HL-60 (cell line): ENCODE data around the gene PANK2.
A peak's percentile ranks its signal among the peaks of the same experiment; 100 is the strongest.

Experiments used
- DNase-seq, 2 experiments: peaks; one replicate each; pipeline ENCODE4 v3.0.0-alpha.2; 2010 to 2020; ENCODE audit warnings: low read depth in 1 of 2, low spot score in 1 of 2
- H3K27ac ChIP-seq: fragments of 250-450 bp; sonication (Bioruptor Pico); replicated peaks from 2 replicates; pipeline ENCODE4 v1.5.1; 2020; ENCODE audit warnings: mild to moderate bottlenecking, moderate library complexity
- H3K27me3 ChIP-seq: fragments of 250-450 bp; sonication (Bioruptor Pico); 2 replicates; pipeline ENCODE4 v1.5.1; 2021; ENCODE audit warnings: mild to moderate bottlenecking, moderate library complexity; ENCODE audit not compliant: insufficient read depth, poor library complexity, severe bottlenecking
- H3K4me3 ChIP-seq: replicated peaks from 2 replicates; pipeline ENCODE4 v1.5.1; 2011; ENCODE audit warnings: mild to moderate bottlenecking, control low read depth, low read length; ENCODE audit not compliant: insufficient read depth
- CTCF ChIP-seq: IDR thresholded peaks from one replicate; pipeline ENCODE4 v1.5.1; 2011; ENCODE audit warnings: low read length, control low read depth, inconsistent platforms; ENCODE audit not compliant: insufficient read depth
- GABPA ChIP-seq: IDR thresholded peaks from 2 replicates; pipeline ENCODE4 v1.6.1; 2012; ENCODE audit warnings: low read depth
- POLR2AphosphoS5 ChIP-seq: IDR thresholded peaks from 2 replicates; pipeline ENCODE4 v1.6.1; 2012; ENCODE audit warnings: low read depth
- REST ChIP-seq: IDR thresholded peaks from 2 replicates; pipeline ENCODE4 v1.6.1; 2012; ENCODE audit warnings: low read depth; ENCODE audit not compliant: insufficient replicate concordance
- SPI1 ChIP-seq: IDR thresholded peaks from 2 replicates; pipeline ENCODE4 v1.6.1; 2012; ENCODE audit warnings: low read depth, mild to moderate bottlenecking, borderline replicate concordance

Gene PANK2

GRCh38 chr20:3930265-3931206 lies 41.3 kb downstream of the PANK2 start:
- no peak for DNase-seq
- no peaks in the 10 kb centered on the region for H3K27me3 ChIP-seq
- H3K27ac ChIP-seq = no peak overlapping the region
- no peak for TF ChIP-seq GABPA
- TF ChIP-seq SPI1 = no peak
- TF ChIP-seq POLR2AphosphoS5 = no peak; the same call in 1 of the 2 replicates
- no peak for TF ChIP-seq CTCF
- no peak for TF ChIP-seq REST
- H3K4me3 ChIP-seq = no peak overlapping the region

- no peaks in the 10 kb centered on the region for H3K27me3 ChIP-seq
- DNase-seq = no peak
- TF ChIP-seq CTCF (no peak), REST (no peak), POLR2AphosphoS5 (0 out of 2 replicates have a peak, but pooled peaks have one; percentile 11), SPI1 (no peak), GABPA (no peak)
- no peak overlapping the region for H3K4me3 ChIP-seq
- no peak overlapping the region for H3K27ac ChIP-seq
Measured at GRCh38 chr20:3931664-3932063, 42.5 kb downstream of the PANK2 start.

- DNase-seq = no peak
- H3K27me3 ChIP-seq = no peaks in the 10 kb centered on the region
- H3K4me3 ChIP-seq = no peak overlapping the region
- H3K27ac ChIP-seq = no peak overlapping the region
- TF ChIP-seq POLR2AphosphoS5 = 0 out of 2 replicates have a peak, but pooled peaks have one; percentile 14
- no peak for TF ChIP-seq CTCF
Measured at GRCh38 chr20:3932277-3932676, 43.1 kb downstream of the PANK2 start.
